ENCODE results near the gene TTBK1.
A peak's percentile ranks its signal among the peaks of the same experiment; 100 is the strongest.

The TTBK1 gene

DNA sequence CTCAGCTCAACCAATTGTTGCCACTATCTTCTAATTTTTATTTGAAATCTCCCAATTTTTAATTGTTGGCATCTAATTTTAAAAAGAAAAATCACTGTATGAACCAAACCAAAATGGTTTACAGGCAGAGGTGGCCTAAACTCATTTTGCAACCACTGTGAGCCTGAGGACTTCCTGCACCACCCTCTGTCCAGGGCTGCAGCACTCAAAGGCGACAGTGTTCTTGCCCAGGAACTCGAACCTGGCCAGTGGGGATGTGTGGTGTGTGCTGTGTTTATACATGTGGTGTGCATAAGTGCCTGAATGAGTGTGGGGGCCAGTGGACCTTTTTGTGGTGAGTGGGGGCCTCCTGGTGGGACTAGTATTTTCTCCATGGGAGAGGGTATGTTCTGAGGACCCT, 30.4 kb downstream of the TTBK1 start:
- DNase-seq (ENCODE audit: low spot score): no peak

DNA sequence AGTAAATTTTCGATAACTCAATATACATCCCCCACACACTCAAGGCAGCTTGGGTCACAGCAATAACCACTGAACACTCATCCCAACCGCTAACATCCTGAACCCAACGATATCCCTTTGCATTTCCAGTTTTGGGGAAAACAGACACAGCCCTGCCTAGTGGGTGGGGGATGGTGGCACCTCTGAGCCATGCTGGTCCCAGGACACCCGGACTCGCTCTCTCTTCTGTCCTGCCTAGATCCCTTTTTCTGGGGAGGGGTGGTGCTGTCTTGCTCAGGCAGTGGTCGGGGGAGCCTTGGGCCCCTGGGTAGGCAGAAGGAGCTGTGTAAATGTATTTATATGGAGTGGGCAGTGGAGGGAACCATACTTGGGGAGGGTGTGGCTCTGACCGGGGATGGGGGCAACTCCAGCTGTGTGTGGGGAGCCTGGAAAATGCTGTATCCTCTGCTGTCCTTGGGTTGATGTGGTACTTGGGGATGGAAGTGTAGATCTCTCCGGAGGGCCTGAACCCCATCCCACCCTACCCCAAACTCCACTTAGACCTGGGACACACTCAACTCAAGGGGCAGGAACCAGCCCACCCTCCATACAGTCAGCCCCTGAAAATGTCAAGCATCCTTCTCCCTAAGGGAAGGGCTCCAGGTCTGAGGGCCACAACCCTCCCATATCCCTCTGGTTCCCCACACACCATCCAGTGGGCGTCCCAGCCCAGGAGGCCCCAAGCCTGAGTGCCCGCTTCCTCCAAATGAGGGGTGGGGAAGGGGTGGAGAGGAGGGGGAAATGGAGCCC, 31.0 kb downstream of the TTBK1 start:
- no peak for DNase-seq (ENCODE audit: low spot score)

DNA sequence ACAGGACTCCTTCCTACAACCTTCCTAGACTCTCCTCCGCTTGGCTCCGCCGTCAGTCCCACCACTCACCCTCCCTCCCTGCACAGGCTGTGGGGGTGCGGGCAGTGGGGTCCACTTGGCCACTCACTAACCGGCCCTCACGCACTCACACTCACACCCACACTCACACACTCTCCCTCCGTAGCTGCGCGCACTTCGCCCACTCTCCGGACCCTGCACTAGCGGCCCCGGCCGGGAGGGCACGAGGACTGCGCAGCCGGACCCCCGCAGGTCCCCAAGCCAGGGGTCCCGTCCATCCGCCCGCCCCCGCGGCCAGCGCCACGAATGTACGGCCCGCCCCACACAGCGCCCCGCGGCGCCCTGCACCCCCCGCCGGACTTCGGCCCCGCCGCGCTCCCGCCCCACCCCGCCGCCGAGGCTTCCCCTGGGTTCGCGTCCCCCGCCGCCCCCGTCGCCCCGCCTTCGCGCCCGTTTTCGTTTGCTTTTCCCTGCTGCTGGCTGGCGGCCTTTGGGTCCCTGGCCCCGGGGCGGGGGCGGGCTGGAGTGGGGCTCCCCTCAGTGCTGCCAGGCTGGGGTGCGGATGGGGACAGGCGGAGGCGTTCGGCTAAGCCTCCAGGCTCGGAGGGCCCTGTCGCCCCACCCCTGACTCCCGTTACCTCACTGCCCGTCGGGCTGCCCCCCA, 31.8 kb downstream of the TTBK1 start:
- no peak for DNase-seq (ENCODE audit: low spot score)

DNA sequence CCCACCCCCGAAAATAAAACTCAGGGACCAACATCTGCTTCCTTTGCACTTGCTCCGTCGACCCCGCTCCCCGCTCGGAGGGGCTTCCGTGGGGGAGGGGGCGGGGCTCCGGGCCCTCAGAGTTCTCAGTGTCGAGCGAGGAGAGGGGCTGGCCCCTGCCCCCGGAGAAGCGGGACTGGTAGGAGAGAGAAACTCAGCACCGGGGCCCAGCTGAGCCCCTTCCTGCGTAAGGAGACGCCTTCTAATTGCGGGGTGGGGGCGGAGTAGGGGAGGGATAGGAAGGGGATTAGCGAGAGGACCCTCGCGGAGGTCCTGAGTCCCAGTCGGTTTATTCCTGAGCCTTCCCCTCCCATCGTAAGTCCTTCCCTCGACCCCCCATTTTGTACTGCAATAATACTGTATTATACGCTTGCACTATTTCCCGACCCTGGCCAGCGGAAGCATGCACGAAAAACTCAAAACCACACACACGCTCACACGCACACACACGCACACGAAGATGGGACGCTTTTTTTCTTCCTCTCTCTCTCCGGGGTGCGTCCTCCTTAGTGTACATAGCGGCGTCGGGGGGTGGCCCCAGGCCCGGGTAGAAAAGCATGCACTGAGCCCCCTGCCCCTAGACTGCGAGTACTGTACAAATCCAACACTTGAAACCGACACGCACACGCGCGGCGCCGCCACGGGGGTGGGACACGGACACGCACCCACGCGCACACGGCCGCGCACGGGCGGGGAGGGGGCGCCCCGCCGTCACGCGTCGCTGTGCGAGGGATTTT, 32.7 kb downstream of the TTBK1 start:
- no peak for DNase-seq (ENCODE audit: low spot score)

DNA sequence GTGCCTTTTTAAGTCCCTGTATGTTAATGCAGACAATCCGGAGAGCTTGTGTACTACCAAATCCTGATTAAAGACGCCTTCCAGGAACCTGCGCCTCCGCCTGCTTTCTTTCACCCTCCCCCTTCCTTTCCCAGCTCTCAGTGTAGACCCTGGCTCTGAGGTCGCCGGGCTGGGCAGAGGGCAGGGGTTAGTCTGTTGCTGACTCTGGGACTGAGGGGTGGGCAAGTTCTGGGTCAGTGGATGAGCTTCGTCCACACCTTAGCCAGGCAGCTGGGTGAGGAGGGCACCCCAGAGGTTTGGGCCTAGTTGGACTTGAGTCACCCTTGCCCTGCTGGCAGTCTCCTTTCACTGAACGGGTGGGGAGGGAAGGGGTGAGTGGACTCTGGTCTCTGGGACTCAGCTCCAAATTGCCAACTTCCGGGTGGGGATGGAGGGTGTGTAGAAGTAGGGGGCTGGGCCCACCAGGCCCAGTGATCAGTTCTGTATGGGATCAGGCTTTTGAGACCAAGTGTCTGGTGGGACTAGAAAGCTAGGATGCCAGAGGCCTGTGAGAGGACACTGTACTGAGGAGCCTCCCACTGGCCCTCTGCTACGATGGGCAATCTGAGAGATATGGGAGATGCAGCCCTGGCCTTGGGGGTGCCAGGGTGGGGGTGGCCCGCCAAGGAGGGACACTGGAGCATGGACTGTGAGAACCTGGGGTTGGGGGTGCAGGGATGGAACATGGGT, 33.5 kb downstream of the TTBK1 start:
- no peak for DNase-seq (ENCODE audit: low spot score)

DNA sequence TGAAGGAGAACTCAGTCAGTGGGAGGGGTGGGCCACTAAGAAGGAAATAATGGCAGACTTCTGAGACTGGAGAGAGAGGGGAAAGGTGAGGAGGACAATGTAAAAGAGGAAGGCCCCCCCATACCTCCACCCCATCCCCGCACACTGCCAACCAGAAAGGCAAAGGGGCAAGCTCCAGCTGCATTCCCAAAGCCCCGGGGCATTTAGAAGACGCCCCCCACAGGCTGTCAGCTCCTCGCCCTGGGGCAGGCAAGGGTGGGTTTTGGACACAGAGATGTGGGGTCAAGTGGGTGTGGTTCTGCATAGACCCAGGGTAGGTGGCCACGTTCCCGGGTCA, 34.0 kb downstream of the TTBK1 start:
- DNase-seq (ENCODE audit: low spot score): no peak

DNA sequence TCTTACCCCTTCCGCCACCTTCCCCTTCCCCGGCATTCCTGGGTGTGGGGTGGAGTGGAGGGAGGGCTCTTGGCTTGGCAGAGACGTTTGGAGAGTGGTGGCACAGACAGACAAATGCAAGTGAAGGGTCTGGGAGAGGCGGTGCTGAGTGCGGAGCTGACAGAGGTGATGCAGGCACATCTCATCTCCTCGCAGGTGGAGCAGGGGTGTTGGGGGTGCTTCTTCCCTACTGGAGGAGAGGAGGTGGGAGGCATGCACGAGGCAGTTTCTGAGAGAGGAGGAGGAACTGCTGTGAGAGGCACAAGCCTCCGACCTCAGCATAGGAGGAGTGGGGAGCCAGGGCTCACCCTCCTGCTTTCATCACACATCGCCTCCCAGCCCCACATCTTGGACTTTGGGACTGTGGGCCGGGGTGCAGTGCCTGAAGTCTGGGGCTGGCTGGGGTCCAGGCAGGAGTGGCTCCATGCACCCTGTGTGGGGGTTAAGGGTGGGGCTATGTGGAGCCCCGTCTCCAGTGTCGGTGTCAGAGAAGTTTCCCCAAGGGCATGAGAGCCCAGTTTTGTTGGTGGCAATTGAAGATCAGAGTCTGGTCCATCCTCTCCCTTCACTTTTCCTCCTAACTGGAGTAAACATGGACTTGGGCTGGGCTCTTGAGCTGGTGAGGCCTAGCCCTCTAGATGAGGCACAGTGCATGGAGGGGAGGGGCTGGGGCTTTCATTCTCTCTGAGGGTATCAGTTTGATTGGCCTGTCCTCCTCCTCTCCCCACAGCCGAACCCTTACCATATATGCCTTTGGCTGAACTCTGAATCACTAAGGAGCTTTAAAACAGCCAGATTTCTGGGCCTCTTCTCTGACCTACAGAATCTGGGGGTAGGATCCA, 34.6 kb downstream of the TTBK1 start:
- peak; percentile 26 for DNase-seq (ENCODE audit: low spot score)

DNA sequence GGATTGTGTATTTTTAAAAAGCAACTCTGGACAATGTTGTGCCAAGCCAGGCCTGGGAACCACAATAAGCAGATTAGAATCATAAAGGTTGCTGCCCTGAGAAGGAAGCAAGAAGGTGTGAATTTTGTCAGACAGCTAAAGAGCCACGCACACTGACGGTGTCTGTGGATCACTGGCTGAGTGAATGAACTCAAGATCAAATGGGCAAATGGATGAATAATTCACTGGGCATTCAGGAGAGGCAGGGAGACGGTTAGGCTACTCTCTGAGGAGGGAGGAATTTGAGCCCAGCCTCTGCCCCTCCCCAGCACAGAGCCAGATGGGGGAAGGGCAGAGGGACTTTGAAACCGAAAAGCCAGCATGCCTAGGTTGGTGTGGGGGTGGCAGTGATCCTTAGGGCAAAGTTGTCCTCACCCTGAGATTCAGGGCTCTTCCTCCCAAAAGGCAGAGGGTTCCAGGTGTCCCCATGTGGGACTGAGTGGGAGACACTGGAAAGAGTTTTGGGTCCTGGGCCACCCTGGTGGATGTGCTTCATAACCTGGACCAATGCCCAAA, 35.3 kb downstream of the TTBK1 start:
- DNase-seq (ENCODE audit: low spot score): no peak

DNA sequence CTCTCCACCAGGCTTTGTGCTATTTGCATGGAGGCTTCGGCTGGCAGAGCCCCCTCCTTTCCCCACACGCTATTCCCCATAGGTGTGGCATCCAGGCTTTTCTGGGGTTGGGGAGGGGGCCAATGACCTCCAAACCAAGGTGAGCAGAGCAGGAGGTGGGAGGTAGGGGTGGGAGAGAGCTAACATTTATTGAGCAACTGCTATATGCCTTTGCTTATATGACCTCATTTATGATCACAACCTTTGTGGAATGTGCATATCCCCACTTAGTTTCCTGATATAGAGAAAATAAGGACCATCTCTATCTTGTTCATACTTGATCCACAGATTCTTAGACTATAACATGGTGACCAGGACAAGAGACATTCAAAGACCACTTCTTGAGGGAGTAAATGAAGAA, 37.0 kb downstream of the TTBK1 start:
- DNase-seq (ENCODE audit: low spot score): no peak

DNA sequence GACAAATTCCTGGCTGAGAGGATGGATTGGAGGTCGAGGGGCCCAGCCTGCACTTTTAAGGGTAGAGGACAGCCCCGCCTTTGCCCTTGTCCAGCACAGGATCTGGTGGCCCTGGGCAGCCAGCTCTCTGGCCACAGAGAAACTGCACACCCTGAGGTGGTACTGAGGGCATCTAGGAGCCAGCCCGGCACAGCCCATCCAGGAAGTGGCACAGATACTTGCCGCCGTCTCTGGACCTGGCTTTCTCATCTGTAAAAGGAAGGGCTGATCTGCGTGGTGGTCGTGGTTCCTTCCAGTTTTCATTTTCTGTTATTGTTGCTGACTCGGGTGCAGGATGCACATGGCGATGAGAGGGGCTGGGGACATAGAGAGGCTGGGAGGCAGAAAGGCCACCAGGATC, 38.8 kb downstream of the TTBK1 start:
- DNase-seq (ENCODE audit: low spot score): no peak

DNA sequence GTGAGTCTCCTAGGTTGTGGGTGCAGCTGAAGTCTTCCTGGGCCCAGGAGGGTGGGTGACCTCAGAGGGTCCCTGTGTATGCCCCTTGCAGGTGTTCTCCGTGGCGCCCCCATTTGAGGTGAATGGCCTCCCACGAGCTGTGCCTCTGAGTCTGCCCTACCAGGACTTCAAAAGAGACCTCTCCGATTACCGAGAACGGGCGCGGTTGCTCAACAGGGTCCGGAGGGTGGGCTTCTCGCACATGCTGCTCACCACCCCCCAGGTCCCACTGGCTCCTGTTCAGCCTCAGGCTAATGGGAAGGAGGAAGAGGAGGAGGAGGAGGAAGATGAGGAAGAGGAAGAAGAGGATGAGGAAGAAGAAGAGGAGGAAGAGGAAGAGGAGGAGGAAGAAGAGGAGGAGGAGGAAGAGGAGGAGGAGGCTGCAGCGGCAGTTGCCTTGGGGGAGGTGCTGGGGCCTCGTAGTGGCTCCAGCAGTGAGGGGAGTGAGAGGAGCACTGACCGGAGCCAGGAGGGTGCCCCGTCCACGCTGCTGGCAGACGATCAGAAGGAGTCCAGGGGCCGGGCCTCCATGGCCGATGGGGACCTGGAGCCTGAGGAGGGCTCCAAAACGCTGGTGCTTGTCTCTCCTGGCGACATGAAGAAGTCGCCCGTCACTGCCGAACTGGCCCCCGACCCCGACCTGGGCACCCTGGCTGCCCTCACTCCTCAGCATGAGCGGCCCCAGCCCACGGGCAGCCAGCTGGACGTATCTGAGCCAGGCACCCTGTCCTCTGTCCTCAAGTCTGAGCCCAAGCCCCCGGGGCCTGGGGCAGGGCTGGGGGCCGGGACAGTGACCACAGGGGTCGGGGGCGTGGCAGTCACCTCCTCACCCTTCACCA, 39.6 kb downstream of the TTBK1 start:
- DNase-seq (ENCODE audit: low spot score): no peak

DNA sequence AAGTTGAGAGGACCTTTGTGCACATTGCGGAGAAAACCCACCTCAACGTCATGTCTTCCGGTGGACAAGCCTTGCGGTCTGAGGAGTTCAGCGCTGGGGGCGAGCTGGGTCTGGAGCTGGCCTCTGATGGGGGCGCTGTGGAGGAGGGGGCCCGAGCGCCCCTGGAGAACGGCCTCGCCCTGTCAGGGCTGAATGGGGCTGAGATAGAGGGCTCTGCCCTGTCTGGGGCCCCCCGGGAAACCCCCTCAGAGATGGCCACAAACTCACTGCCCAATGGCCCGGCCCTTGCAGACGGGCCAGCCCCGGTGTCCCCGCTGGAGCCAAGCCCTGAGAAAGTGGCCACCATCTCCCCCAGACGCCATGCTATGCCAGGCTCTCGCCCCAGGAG, 40.2 kb downstream of the TTBK1 start:
- no peak for DNase-seq (ENCODE audit: low spot score)

DNA sequence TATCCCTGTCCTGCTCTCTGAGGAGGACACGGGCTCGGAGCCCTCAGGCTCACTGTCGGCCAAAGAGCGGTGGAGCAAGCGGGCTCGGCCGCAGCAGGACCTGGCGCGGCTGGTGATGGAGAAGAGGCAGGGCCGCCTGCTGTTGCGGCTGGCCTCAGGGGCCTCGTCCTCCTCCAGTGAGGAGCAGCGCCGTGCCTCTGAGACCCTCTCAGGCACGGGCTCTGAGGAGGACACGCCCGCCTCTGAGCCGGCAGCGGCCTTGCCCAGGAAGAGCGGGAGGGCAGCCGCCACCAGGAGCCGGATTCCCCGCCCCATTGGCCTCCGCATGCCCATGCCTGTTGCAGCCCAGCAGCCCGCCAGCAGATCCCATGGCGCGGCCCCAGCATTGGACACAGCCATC, 40.6 kb downstream of the TTBK1 start:
- DNase-seq (ENCODE audit: low spot score): no peak

DNA sequence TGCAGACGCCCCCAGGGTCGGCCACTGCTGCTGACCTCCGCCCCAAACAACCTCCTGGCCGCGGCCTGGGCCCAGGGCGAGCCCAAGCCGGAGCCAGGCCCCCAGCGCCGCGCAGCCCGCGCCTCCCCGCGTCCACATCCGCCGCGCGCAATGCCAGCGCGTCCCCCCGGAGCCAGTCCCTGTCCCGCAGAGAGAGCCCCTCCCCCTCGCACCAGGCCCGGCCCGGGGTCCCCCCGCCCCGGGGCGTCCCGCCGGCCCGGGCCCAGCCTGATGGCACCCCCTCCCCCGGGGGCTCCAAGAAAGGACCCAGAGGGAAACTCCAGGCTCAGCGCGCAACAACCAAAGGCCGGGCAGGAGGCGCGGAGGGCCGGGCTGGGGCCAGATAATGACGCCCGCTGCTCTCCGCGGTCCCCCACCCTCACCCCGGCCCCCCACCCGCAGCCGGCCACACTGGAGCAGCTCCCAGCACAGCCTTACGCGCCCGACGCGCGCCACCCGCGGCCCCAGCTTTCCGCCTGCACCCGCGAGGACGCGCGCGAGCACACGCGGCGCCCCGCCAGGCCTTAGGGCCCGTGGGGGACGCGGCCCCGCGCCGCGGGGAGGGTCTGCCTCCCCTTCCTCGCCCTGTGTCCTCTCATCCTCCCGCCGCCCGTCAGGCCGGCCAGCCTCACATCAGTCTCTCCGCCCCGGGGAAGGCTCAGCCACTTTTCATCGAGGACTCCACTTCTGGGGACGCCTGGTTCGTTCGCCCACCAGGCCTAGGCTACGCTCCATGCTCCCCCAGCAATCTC, 41.9 kb downstream of the TTBK1 start:
- DNase-seq (ENCODE audit: low spot score): no peak

DNA sequence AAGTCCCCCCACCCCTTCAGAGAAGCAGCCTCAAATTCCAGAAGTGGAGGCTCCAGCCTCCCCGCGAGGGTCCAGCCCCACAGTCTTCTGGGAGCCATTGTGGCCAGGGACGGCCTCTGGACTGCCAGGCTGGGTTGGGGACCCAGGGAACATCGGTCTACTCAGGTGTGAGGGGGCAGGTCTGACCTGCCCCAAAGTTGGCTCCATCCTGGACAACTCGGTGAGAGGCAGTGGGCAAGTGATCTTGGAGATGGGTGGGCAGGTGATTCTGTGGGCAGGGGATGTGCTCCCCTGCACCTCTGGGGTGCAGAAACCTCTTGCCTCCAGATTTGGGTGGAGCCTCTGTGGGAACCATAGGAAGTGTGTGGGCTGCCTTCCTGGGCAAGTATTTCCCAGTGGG, 42.6 kb downstream of the TTBK1 start:
- DNase-seq (ENCODE audit: low spot score): no peak

DNA sequence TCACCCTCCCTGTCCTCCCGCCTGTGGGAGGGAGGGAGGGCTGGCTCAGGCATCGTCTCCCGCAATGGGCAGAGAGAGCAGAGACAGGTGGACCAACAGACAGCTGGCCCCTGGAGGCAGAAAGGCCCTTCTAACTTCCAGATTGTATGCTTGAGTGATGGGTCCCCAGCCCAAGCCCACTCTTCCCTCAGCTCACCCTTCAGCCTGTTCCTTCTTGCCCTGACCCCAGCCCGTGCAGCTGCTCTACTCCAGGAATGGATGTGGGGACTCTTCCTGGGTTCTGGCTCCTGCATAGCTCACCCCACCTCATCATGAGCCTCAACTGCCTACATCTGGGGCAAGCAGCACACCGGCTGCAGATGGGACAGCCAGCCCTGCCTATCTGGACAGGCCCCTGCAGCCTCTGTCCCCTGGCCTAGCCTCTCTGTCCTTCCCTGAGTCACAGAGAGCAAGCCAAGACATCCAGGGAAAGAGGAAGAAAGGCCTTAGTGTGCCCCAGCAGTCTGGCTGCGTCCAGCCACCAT, 43.2 kb downstream of the TTBK1 start:
- no peak for DNase-seq (ENCODE audit: low spot score)

DNA sequence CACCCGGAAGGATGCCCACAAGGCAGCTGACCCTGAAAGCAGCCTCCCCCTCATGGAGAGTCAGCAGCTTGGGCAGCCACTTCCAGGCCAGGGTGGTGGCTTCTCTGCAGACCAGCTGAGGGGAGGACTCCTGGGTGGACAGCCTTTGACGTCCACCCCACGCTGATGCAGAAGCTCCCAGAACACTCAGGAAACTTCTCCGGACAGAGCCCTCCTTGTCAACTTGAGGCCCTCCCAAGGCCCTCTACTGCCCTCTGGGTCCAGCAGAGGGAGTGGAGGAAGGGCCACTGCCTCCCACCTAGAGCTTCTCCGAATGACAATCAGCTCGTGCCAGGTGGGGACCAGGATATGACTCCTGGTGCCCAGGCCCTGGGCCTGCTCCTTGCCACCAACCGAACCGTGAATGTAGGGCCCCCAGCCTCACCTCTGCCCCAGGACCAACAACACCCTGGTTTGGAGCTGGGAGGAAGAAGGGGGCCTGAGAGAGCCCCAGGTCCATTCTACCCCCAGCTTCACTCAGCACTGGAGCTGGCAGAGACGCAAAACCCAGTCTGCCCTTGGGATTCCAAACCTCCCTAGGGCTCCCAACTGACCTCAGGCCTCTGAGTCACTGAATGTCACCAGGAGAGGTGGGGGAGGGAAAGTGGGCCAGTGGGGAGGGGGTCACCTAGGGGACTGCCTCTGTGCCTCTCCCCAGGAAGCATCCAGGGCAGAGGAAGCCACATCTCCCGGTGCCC, 43.9 kb downstream of the TTBK1 start:
- DNase-seq (ENCODE audit: low spot score): peak; percentile 29

Measured in putamen (tissue), 1 donor.